ENCODE measurements around the gene TP63.

DNA sequence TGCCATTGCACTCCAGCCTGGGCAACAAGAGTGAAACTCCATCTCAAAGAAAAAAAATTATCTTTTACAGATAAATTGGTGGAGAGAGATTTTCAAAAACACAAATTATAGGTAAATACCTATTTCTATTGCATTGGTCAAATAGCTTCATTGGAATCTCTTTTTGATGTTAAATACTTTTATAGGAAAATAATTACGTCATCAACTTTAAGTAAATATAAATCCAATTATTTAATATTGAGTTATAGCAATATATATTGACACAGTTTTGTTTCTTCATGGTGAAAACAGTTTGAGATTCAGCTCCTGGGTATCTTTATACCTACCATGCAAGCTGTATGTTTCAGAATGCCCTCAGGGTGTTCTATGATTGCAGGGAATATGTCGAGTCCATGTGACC is 172.1 kb downstream of the TP63 start:
- TF ChIP-seq, protein P1, sequence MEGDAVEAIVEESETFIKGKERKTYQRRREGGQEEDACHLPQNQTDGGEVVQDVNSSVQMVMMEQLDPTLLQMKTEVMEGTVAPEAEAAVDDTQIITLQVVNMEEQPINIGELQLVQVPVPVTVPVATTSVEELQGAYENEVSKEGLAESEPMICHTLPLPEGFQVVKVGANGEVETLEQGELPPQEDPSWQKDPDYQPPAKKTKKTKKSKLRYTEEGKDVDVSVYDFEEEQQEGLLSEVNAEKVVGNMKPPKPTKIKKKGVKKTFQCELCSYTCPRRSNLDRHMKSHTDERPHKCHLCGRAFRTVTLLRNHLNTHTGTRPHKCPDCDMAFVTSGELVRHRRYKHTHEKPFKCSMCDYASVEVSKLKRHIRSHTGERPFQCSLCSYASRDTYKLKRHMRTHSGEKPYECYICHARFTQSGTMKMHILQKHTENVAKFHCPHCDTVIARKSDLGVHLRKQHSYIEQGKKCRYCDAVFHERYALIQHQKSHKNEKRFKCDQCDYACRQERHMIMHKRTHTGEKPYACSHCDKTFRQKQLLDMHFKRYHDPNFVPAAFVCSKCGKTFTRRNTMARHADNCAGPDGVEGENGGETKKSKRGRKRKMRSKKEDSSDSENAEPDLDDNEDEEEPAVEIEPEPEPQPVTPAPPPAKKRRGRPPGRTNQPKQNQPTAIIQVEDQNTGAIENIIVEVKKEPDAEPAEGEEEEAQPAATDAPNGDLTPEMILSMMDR (IDR thresholded peaks at IDR 0.05), result no peak
- no peak for TF ChIP-seq POLR2A (IDR thresholded peaks at IDR 0.05)

All from adrenal gland (tissue), 5 donors.